Measurements from ENCODE around the gene NUS1. TPM values are rescaled to one million over a fixed set of nuclear protein-coding genes. Genes with fewer than 3 reads are reported as not detected.
"Not testable (repeated sequence)": the region's sequence is repeated elsewhere in the genome, so short reads cannot be mapped to it uniquely, and the experiment has no call there.

The NUS1 gene
- total RNA-seq, 1 experiment from 2014 or later = 54.7 TPM

- intact Hi-C loops (cut with micrococcal nuclease) = no loop called here
- DNase-seq (ENCODE audit: unreplicated experiment) = no peak
- Mint-ChIP-seq H3K27me3 (ENCODE audit: insufficient read depth, unreplicated experiment) (no peaks in the 10 kb centered on the region), H3K4me3 (ENCODE audit: unreplicated experiment) (no peak overlapping the region), H3K9me3 (ENCODE audit: unreplicated experiment) (no peaks in the 10 kb centered on the region), H3K4me1 (ENCODE audit: insufficient read depth, unreplicated experiment) (peaks cover 28% of the 10 kb centered on the region), H3K27ac (ENCODE audit: low read depth, unreplicated experiment) (no peak overlapping the region), H3K36me3 (ENCODE audit: insufficient read depth, unreplicated experiment) (peaks cover 10% of the 10 kb centered on the region)
- TF ChIP-seq CTCF (IDR thresholded peaks at IDR 0.05; ENCODE audit: unreplicated experiment) = no peak
- POLR2A ChIA-PET = interaction anchor here (1.0 kb wide), 1 partner anchor 9 kb away, joined by 4 read pairs; no protein-coding TSS in a partner anchor
- CTCF ChIA-PET = interaction anchor here (0.6 to 1.2 kb wide), 5 partner anchors 13 to 977 kb away, joined by 3 to 4 read pairs (median 4); no protein-coding TSS in a partner anchor
- no TSS peak for BruUV-seq (replicated peaks)
These were observed 11.9 kb downstream of the NUS1 start for GRCh38 chr6:117687021-117687648.

- H3K36me3 Mint-ChIP-seq (ENCODE audit: insufficient read depth, unreplicated experiment) = peaks cover 12% of the 10 kb centered on the region
- POLR2A ChIA-PET = interaction anchor here (1.7 kb wide), 1 partner anchor 11 kb away, joined by 6 read pairs; no protein-coding TSS in a partner anchor
These were observed 14.3 kb downstream of the NUS1 start for GRCh38 chr6:117689584-117689983.

GRCh38 chr6:117706504-117706903 is 31.2 kb downstream of the NUS1 start:
- BruUV-seq (replicated peaks) = no TSS peak

More at GRCh38 chr6:117689584-117689983, 14.3 kb downstream of the NUS1 start:
- H3K27me3 Mint-ChIP-seq (ENCODE audit: insufficient read depth, unreplicated experiment); intact Hi-C loops (cut with micrococcal nuclease); DNase-seq (ENCODE audit: unreplicated experiment); BruUV-seq (replicated peaks); H3K27ac Mint-ChIP-seq (ENCODE audit: low read depth, unreplicated experiment); H3K9me3 Mint-ChIP-seq (ENCODE audit: unreplicated experiment); H3K4me3 Mint-ChIP-seq (ENCODE audit: unreplicated experiment): not testable (repeated sequence)
- CTCF ChIA-PET = interaction anchor here (0.7 kb wide), 1 partner anchor 39 kb away, joined by 3 read pairs; no protein-coding TSS in a partner anchor
- H3K4me1 Mint-ChIP-seq (ENCODE audit: insufficient read depth, unreplicated experiment) = peaks cover 21% of the 10 kb centered on the region

GRCh38 chr6:117706936-117707509 is 31.8 kb downstream of the NUS1 start:
- H3K36me3 Mint-ChIP-seq (ENCODE audit: insufficient read depth, unreplicated experiment); intact Hi-C loops (cut with micrococcal nuclease); H3K4me3 Mint-ChIP-seq (ENCODE audit: unreplicated experiment); CTCF ChIA-PET; H3K9me3 Mint-ChIP-seq (ENCODE audit: unreplicated experiment); H3K27me3 Mint-ChIP-seq (ENCODE audit: insufficient read depth, unreplicated experiment); H3K27ac Mint-ChIP-seq (ENCODE audit: low read depth, unreplicated experiment); BruUV-seq (replicated peaks); H3K4me1 Mint-ChIP-seq (ENCODE audit: insufficient read depth, unreplicated experiment); DNase-seq (ENCODE audit: unreplicated experiment): not testable (repeated sequence)
- POLR2A ChIA-PET = interaction anchor here (1.1 kb wide), 1 partner anchor 28 kb away, joined by 4 read pairs; no protein-coding TSS in a partner anchor

More at GRCh38 chr6:117706504-117706903, 31.2 kb downstream of the NUS1 start:
- Mint-ChIP-seq H3K27me3 (ENCODE audit: insufficient read depth, unreplicated experiment) (no peaks in the 10 kb centered on the region), H3K4me1 (ENCODE audit: insufficient read depth, unreplicated experiment) (no peaks in the 10 kb centered on the region), H3K9me3 (ENCODE audit: unreplicated experiment) (no peaks in the 10 kb centered on the region), H3K36me3 (ENCODE audit: insufficient read depth, unreplicated experiment) (peaks cover 14% of the 10 kb centered on the region), H3K4me3 (ENCODE audit: unreplicated experiment) (no peak overlapping the region), H3K27ac (ENCODE audit: low read depth, unreplicated experiment) (no peak overlapping the region)
- CTCF ChIA-PET = interaction anchor here (0.6 to 0.8 kb wide), 2 partner anchors 123 to 319 kb away, joined by 3 read pairs; no protein-coding TSS in a partner anchor
- no peak for DNase-seq (ENCODE audit: unreplicated experiment)
- POLR2A ChIA-PET = interaction anchor here (1.1 kb wide), 1 partner anchor 27 kb away, joined by 4 read pairs; no protein-coding TSS in a partner anchor
- TF ChIP-seq CTCF (IDR thresholded peaks at IDR 0.05; ENCODE audit: unreplicated experiment) = no peak
- intact Hi-C loops (cut with micrococcal nuclease) = no loop called here

- intact Hi-C loops (cut with micrococcal nuclease) = no loop called here
- Mint-ChIP-seq H3K36me3 (ENCODE audit: insufficient read depth, unreplicated experiment) (peaks cover 8% of the 10 kb centered on the region), H3K27me3 (ENCODE audit: insufficient read depth, unreplicated experiment) (no peaks in the 10 kb centered on the region), H3K9me3 (ENCODE audit: unreplicated experiment) (no peaks in the 10 kb centered on the region), H3K4me3 (ENCODE audit: unreplicated experiment) (no peak overlapping the region), H3K27ac (ENCODE audit: low read depth, unreplicated experiment) (no peak overlapping the region), H3K4me1 (ENCODE audit: insufficient read depth, unreplicated experiment) (no peaks in the 10 kb centered on the region)
- CTCF ChIA-PET = interaction anchor here (1.1 kb wide), 2 partner anchors 35 to 46 kb away, joined by 3 to 7 read pairs; no protein-coding TSS in a partner anchor
- TF ChIP-seq CTCF (IDR thresholded peaks at IDR 0.05; ENCODE audit: unreplicated experiment) = no peak
- DNase-seq (ENCODE audit: unreplicated experiment) = peak; percentile 16
- POLR2A ChIA-PET = no interaction called here
- BruUV-seq (replicated peaks) = no TSS peak
These were observed 36.1 kb downstream of the NUS1 start for GRCh38 chr6:117711369-117711768.
